H9 (cell line): ENCODE data around the gene SHROOM1. TPM values are rescaled to one million over a fixed set of nuclear protein-coding genes. Genes with fewer than 3 reads are reported as not detected.

Experiments used
- DNase-seq: peaks from one replicate; pipeline ENCODE4 v3.0.0-alpha.2; 2017
- H2AFZ ChIP-seq: one replicate; pipeline ENCODE4 v1.6.1; 2013; ENCODE audit warnings: mild to moderate bottlenecking, low read length, control low read depth, moderate library complexity
- H2AK5ac ChIP-seq: 2 replicates; pipeline ENCODE4 v1.6.1; 2013; ENCODE audit warnings: low read length, control low read depth, mixed read lengths; ENCODE audit not compliant: insufficient read length
- H2BK120ac ChIP-seq: one replicate; pipeline ENCODE4 v1.6.1; 2013; ENCODE audit warnings: low read depth, mild to moderate bottlenecking, low read length, control low read depth, inconsistent platforms; ENCODE audit not compliant: poor library complexity, severe bottlenecking
- H2BK12ac ChIP-seq: 2 replicates; pipeline ENCODE4 v1.6.1; 2013; ENCODE audit warnings: low read length, control low read depth, mixed read lengths, low read depth; ENCODE audit not compliant: insufficient read length
- H2BK15ac ChIP-seq: 2 replicates; pipeline ENCODE4 v1.6.1; 2013; ENCODE audit warnings: low read depth, low read length, control low read depth
- H2BK20ac ChIP-seq: one replicate; pipeline ENCODE4 v1.6.1; 2013; ENCODE audit warnings: low read depth, mild to moderate bottlenecking, low read length, control low read depth, inconsistent platforms; ENCODE audit not compliant: poor library complexity, severe bottlenecking
- H2BK5ac ChIP-seq: 2 replicates; pipeline ENCODE4 v1.6.1; 2013; ENCODE audit warnings: low read length, control low read depth, mixed read lengths; ENCODE audit not compliant: insufficient read length
- H3K14ac ChIP-seq: 2 replicates; pipeline ENCODE4 v1.6.1; 2013; ENCODE audit warnings: low read length, control low read depth; ENCODE audit not compliant: insufficient read depth
- H3K18ac ChIP-seq: 2 replicates; pipeline ENCODE4 v1.6.1; 2013; ENCODE audit warnings: low read depth, mild to moderate bottlenecking, mixed read lengths, low read length, control low read depth; ENCODE audit not compliant: insufficient read length
- H3K23ac ChIP-seq: 2 replicates; pipeline ENCODE4 v1.6.1; 2013; ENCODE audit warnings: low read length, control low read depth, mixed read lengths, low read depth; ENCODE audit not compliant: insufficient read length
- H3K23me2 ChIP-seq: 2 replicates; pipeline ENCODE4 v1.6.1; 2013; ENCODE audit warnings: low read depth, mild to moderate bottlenecking, mixed read lengths, low read length, control low read depth; ENCODE audit not compliant: insufficient read length, poor library complexity, severe bottlenecking
- H3K27ac ChIP-seq: 2 replicates; pipeline ENCODE4 v1.5.1; 2013; ENCODE audit warnings: low read length, control low read depth, mixed read lengths, low read depth; ENCODE audit not compliant: insufficient read length
- H3K27me3 ChIP-seq: 2 replicates; pipeline ENCODE4 v1.6.1; 2013; ENCODE audit warnings: low read length, control low read depth, inconsistent platforms; ENCODE audit not compliant: insufficient read depth
- H3K4ac ChIP-seq: 2 replicates; pipeline ENCODE4 v1.6.1; 2013; ENCODE audit warnings: low read depth, mild to moderate bottlenecking, control low read depth, inconsistent platforms, low read length, moderate library complexity
- H3K4me1 ChIP-seq: 2 replicates; pipeline ENCODE4 v1.6.1; 2013; ENCODE audit warnings: low read length, control low read depth, inconsistent platforms; ENCODE audit not compliant: insufficient read depth
- H3K4me2 ChIP-seq: 2 replicates; pipeline ENCODE4 v1.6.1; 2013; ENCODE audit warnings: low read length, control low read depth, mixed read lengths; ENCODE audit not compliant: insufficient read length, insufficient read depth
- H3K56ac ChIP-seq: 2 replicates; pipeline ENCODE4 v1.6.1; 2013; ENCODE audit warnings: low read depth, mild to moderate bottlenecking, mixed read lengths, low read length, control low read depth; ENCODE audit not compliant: insufficient read length
- H3K79me1 ChIP-seq: 2 replicates; pipeline ENCODE4 v1.6.1; 2013; ENCODE audit warnings: low read depth, mild to moderate bottlenecking, moderate library complexity, low read length, control low read depth, inconsistent platforms; ENCODE audit not compliant: insufficient read depth, poor library complexity, severe bottlenecking
- H3K79me2 ChIP-seq: 2 replicates; pipeline ENCODE4 v1.6.1; 2013; ENCODE audit warnings: low read length, control low read depth, inconsistent platforms; ENCODE audit not compliant: insufficient read depth
- H3K9ac ChIP-seq: 2 replicates; pipeline ENCODE4 v1.6.1; 2013; ENCODE audit warnings: low read length, control low read depth, mixed read lengths; ENCODE audit not compliant: insufficient read length; ENCODE audit errors: extremely low read depth
- H3K9me3 ChIP-seq: one replicate; pipeline ENCODE4 v1.6.1; 2013; ENCODE audit warnings: low read depth, low read length, inconsistent platforms; ENCODE audit not compliant: control insufficient read depth
- H3T11ph ChIP-seq: one replicate; pipeline ENCODE4 v1.6.1; 2013; ENCODE audit warnings: mild to moderate bottlenecking, low read length, control low read depth, inconsistent platforms
- H4K20me1 ChIP-seq: one replicate; pipeline ENCODE4 v1.6.1; 2013; ENCODE audit not compliant: control insufficient read depth, insufficient read length, insufficient read depth
- H4K5ac ChIP-seq: 2 replicates; pipeline ENCODE4 v1.6.1; 2013; ENCODE audit warnings: low read depth, mild to moderate bottlenecking, mixed read lengths, low read length, control low read depth; ENCODE audit not compliant: insufficient read length
- H4K8ac ChIP-seq: replicated peaks from 2 replicates; pipeline ENCODE4 v1.6.1; 2013; ENCODE audit warnings: low read length, control low read depth, mixed read lengths, low read depth; ENCODE audit not compliant: insufficient read length
- H4K91ac ChIP-seq: 2 replicates; pipeline ENCODE4 v1.6.1; 2013; ENCODE audit warnings: low read depth, mild to moderate bottlenecking, moderate library complexity, mixed read lengths, low read length, control low read depth; ENCODE audit not compliant: insufficient read length
- H3K27ac Mint-ChIP-seq, 3 experiments: 2 replicates in 2 of 3; 3 replicates in 1 of 3; pipeline ENCODE4 v1.8.0; 2020 to 2021; ENCODE audit warnings: mixed read lengths in 3 of 3, mild to moderate bottlenecking in 1 of 3, moderate library complexity in 1 of 3
- H3K27me3 Mint-ChIP-seq: 2 replicates; pipeline ENCODE4 v1.8.0; 2021; ENCODE audit warnings: low read depth, mild to moderate bottlenecking, moderate library complexity, mixed read lengths
- H3K36me3 Mint-ChIP-seq, 3 experiments: 2 replicates in 2 of 3; 3 replicates in 1 of 3; pipeline ENCODE4 v1.8.0; 2020 to 2021; ENCODE audit warnings: low read depth in 3 of 3, mixed read lengths in 3 of 3; ENCODE audit not compliant: insufficient read depth in 1 of 3
- H3K4me1 Mint-ChIP-seq, 2 experiments: 2 replicates each; pipeline ENCODE4 v1.8.0; 2020; ENCODE audit warnings: mixed read lengths in 2 of 2
- H3K4me3 Mint-ChIP-seq, 2 experiments: 2 replicates in 1 of 2; 3 replicates in 1 of 2; pipeline ENCODE4 v1.8.0; 2020 to 2021; ENCODE audit warnings: mild to moderate bottlenecking in 2 of 2, mixed read lengths in 2 of 2, moderate library complexity in 1 of 2
- H3K9me3 Mint-ChIP-seq, 2 experiments: 2 replicates in 1 of 2; 3 replicates in 1 of 2; pipeline ENCODE4 v1.8.0; 2020; ENCODE audit warnings: mild to moderate bottlenecking in 2 of 2, mixed read lengths in 2 of 2, moderate library complexity in 1 of 2
- WGBS: extraction: QIAGEN DNeasy Blood & Tissue Kit; methylation state at CpG from one replicate; pipeline ENCODE4 v1.1.7; 2013; ENCODE audit warnings: missing lambda C conversion rate, low lambda C conversion rate, mixed read lengths; ENCODE audit not compliant: insufficient read length; ENCODE audit errors: extremely low coverage; 5-methylcytosine and 5-hydroxymethylcytosine counted together
- total RNA-seq: library from RNA; stranded (reverse); gene quantifications from 2 replicates; pipeline ENCODE4 v1.2.1, GENCODE V29; 2021
- TF ChIP-seq, protein P1 (sequence below): fragments of 200-600 bp; sonication (generic); conservative IDR thresholded peaks from 3 replicates; pipeline ENCODE4 v1.8.0; 2021; ENCODE audit warnings: antibody characterized with exemption, mild to moderate bottlenecking

SHROOM1 gene
- total RNA-seq, 1 experiment from 2014 or later: 7.0 TPM

DNA sequence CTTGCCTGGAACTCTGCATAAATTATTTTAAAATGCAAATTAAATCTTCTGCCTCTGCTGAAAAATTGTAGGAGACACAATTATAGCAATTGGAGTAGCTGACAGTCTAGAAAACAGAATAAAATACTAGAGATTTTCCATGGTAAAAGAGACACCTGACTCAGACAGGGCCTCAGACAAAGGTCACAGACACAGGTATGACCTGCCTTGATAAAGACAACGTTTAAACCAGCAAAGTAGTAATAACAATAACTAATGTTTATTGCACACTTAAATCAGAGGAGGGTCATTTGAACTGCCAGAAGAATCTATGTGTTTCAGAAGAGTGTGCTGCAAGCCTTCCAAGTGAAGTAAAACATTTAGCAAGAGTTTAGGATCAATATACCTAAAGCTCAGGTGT is 13.4 kb downstream of the SHROOM1 start:
- H3K4me3 Mint-ChIP-seq: no peak overlapping the region
- peaks cover 77% of the 10 kb centered on the region for H3K27me3 Mint-ChIP-seq
- H2AFZ ChIP-seq: no peak overlapping the region
- no peak overlapping the region for H2BK12ac ChIP-seq
- H3K27ac Mint-ChIP-seq: no peak overlapping the region
- no peak overlapping the region for H4K91ac ChIP-seq
- WGBS: no CpG with 5 or more reads among the region's 1 CpG
- DNase-seq: no peak
- peaks cover 0 to 4% (median 0%) of the 10 kb centered on the region in 3 experiments; a peak in 3 of 7 replicates for H3K36me3 Mint-ChIP-seq
- no peaks in the 10 kb centered on the region for H3K79me2 ChIP-seq
- H4K8ac ChIP-seq: no peak overlapping the region
- H2AK5ac ChIP-seq: no peak overlapping the region
- H3K18ac ChIP-seq: no peak overlapping the region
- no peak overlapping the region for H3K14ac ChIP-seq
- H3K9me3 Mint-ChIP-seq: peaks cover 0 to 4% of the 10 kb centered on the region in 2 experiments; a peak in 3 of 5 replicates
- H3K9me3 ChIP-seq: no peaks in the 10 kb centered on the region
- no peak overlapping the region for H3K4ac ChIP-seq
- H3K27ac ChIP-seq: no peak overlapping the region
- H3K23ac ChIP-seq: no peak overlapping the region
- no peaks in the 10 kb centered on the region for H3K79me1 ChIP-seq
- H3K56ac ChIP-seq: no peak overlapping the region
- peaks cover 28% of the 10 kb centered on the region; the same call in 1 of the 2 replicates for H3K27me3 ChIP-seq
- peaks cover 9 to 20% of the 10 kb centered on the region in 2 experiments for H3K4me1 Mint-ChIP-seq
- H3K9ac ChIP-seq: no peak overlapping the region
- H3K4me1 ChIP-seq: no peaks in the 10 kb centered on the region
- H2BK15ac ChIP-seq: no peak overlapping the region
- H3K23me2 ChIP-seq: no peaks in the 10 kb centered on the region
- no peak overlapping the region for H2BK120ac ChIP-seq
- TF ChIP-seq, protein P1, sequence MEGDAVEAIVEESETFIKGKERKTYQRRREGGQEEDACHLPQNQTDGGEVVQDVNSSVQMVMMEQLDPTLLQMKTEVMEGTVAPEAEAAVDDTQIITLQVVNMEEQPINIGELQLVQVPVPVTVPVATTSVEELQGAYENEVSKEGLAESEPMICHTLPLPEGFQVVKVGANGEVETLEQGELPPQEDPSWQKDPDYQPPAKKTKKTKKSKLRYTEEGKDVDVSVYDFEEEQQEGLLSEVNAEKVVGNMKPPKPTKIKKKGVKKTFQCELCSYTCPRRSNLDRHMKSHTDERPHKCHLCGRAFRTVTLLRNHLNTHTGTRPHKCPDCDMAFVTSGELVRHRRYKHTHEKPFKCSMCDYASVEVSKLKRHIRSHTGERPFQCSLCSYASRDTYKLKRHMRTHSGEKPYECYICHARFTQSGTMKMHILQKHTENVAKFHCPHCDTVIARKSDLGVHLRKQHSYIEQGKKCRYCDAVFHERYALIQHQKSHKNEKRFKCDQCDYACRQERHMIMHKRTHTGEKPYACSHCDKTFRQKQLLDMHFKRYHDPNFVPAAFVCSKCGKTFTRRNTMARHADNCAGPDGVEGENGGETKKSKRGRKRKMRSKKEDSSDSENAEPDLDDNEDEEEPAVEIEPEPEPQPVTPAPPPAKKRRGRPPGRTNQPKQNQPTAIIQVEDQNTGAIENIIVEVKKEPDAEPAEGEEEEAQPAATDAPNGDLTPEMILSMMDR: no peak
- no peaks in the 10 kb centered on the region for H4K20me1 ChIP-seq
- no peak overlapping the region for H3T11ph ChIP-seq
- H2BK5ac ChIP-seq: no peak overlapping the region
- no peak overlapping the region for H2BK20ac ChIP-seq
- no peak overlapping the region for H3K4me2 ChIP-seq
- H4K5ac ChIP-seq: no peak overlapping the region
